HL-60 (cell line): Measurements from ENCODE around the gene SH3RF3.

Source experiments
- DNase-seq, 2 experiments: peaks; one replicate each; pipeline ENCODE4 v3.0.0-alpha.2; 2010 to 2020; ENCODE audit warnings: low read depth in 1 of 2, low spot score in 1 of 2
- H3K27ac ChIP-seq: fragments of 250-450 bp; sonication (Bioruptor Pico); replicated peaks from 2 replicates; pipeline ENCODE4 v1.5.1; 2020; ENCODE audit warnings: mild to moderate bottlenecking, moderate library complexity
- H3K27me3 ChIP-seq: fragments of 250-450 bp; sonication (Bioruptor Pico); 2 replicates; pipeline ENCODE4 v1.5.1; 2021; ENCODE audit warnings: mild to moderate bottlenecking, moderate library complexity; ENCODE audit not compliant: insufficient read depth, poor library complexity, severe bottlenecking
- H3K4me3 ChIP-seq: replicated peaks from 2 replicates; pipeline ENCODE4 v1.5.1; 2011; ENCODE audit warnings: mild to moderate bottlenecking, control low read depth, low read length; ENCODE audit not compliant: insufficient read depth
- CTCF ChIP-seq: IDR thresholded peaks from one replicate; pipeline ENCODE4 v1.5.1; 2011; ENCODE audit warnings: low read length, control low read depth, inconsistent platforms; ENCODE audit not compliant: insufficient read depth
- GABPA ChIP-seq: IDR thresholded peaks from 2 replicates; pipeline ENCODE4 v1.6.1; 2012; ENCODE audit warnings: low read depth
- POLR2AphosphoS5 ChIP-seq: IDR thresholded peaks from 2 replicates; pipeline ENCODE4 v1.6.1; 2012; ENCODE audit warnings: low read depth
- REST ChIP-seq: IDR thresholded peaks from 2 replicates; pipeline ENCODE4 v1.6.1; 2012; ENCODE audit warnings: low read depth; ENCODE audit not compliant: insufficient replicate concordance
- SPI1 ChIP-seq: IDR thresholded peaks from 2 replicates; pipeline ENCODE4 v1.6.1; 2012; ENCODE audit warnings: low read depth, mild to moderate bottlenecking, borderline replicate concordance

Gene SH3RF3

GRCh38 chr2:109391243-109391642 is 262.2 kb downstream of the SH3RF3 start:
- Histone ChIP-seq H3K27me3 (no peaks in the 10 kb centered on the region), H3K27ac (no peak overlapping the region), H3K4me3 (no peak overlapping the region)
- TF ChIP-seq GABPA = no peak
- TF ChIP-seq POLR2AphosphoS5 = no peak
- no peak for TF ChIP-seq REST
- TF ChIP-seq CTCF = no peak
- TF ChIP-seq SPI1 = no peak
- DNase-seq = no peak

GRCh38 chr2:109392140-109392539 is 263.1 kb downstream of the SH3RF3 start:
- DNase-seq = no peak
- Histone ChIP-seq H3K27me3 (no peaks in the 10 kb centered on the region), H3K4me3 (no peak overlapping the region), H3K27ac (no peak overlapping the region)
- TF ChIP-seq CTCF = no peak
- no peak for TF ChIP-seq REST
- no peak for TF ChIP-seq SPI1
- TF ChIP-seq POLR2AphosphoS5 = no peak
- TF ChIP-seq GABPA = no peak

GRCh38 chr2:109392816-109393661 is 264.0 kb downstream of the SH3RF3 start:
- no peak overlapping the region for H3K27ac ChIP-seq
- H3K4me3 ChIP-seq = no peak overlapping the region
- no peaks in the 10 kb centered on the region for H3K27me3 ChIP-seq
- DNase-seq = no peak
- no peak for TF ChIP-seq REST
- TF ChIP-seq POLR2AphosphoS5 = no peak
- TF ChIP-seq SPI1 = no peak
- no peak for TF ChIP-seq GABPA
